Hepatocyte (in vitro differentiated cells): ENCODE measurements around the gene GLRA3.

Experiments
- EZH2phosphoT487 ChIP-seq: fragments of 200-600 bp; sonication (generic); IDR thresholded peaks from one replicate; pipeline ENCODE4 v1.6.1; 2018; ENCODE audit warnings: antibody characterized with exemption, mild to moderate bottlenecking, low read depth, moderate library complexity; ENCODE audit not compliant: unreplicated experiment, severe bottlenecking
- TF ChIP-seq, protein P1 (sequence below): fragments of 200-600 bp; sonication (generic); IDR thresholded peaks from 2 replicates; pipeline ENCODE4 v1.5.1; 2016; ENCODE audit warnings: antibody characterized with exemption, mild to moderate bottlenecking; ENCODE audit not compliant: poor library complexity

GRCh38 chr4:174628191-174628590 lies 200.9 kb downstream of the GLRA3 start:
- TF ChIP-seq, protein P1, sequence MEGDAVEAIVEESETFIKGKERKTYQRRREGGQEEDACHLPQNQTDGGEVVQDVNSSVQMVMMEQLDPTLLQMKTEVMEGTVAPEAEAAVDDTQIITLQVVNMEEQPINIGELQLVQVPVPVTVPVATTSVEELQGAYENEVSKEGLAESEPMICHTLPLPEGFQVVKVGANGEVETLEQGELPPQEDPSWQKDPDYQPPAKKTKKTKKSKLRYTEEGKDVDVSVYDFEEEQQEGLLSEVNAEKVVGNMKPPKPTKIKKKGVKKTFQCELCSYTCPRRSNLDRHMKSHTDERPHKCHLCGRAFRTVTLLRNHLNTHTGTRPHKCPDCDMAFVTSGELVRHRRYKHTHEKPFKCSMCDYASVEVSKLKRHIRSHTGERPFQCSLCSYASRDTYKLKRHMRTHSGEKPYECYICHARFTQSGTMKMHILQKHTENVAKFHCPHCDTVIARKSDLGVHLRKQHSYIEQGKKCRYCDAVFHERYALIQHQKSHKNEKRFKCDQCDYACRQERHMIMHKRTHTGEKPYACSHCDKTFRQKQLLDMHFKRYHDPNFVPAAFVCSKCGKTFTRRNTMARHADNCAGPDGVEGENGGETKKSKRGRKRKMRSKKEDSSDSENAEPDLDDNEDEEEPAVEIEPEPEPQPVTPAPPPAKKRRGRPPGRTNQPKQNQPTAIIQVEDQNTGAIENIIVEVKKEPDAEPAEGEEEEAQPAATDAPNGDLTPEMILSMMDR, result no peak
- no peak for TF ChIP-seq EZH2phosphoT487
